ENCODE measurements around the gene CCDC136.

GRCh38 chr7:128807191-128807590, 15.4 kb downstream of the CCDC136 start:
- no peak for TF ChIP-seq CTCF (IDR thresholded peaks at IDR 0.05)
- TF ChIP-seq POLR2A (IDR thresholded peaks at IDR 0.05): no peak

Data from testis (tissue), 2 donors.